Activated T-helper 1 cell treated with anti-CD3 and anti-CD28 coated beads, Interleukin-2, amount 50 U/mL, for 16 hours (primary cell): ENCODE data around the gene DCT.

Source experiments
- DNase-seq, 2 donors: peaks; one replicate each; pipeline ENCODE4 v3.0.0-alpha.2; 2020; ENCODE audit warnings: low read depth in 1 of 2, low spot score in 1 of 2

DCT gene

DNA sequence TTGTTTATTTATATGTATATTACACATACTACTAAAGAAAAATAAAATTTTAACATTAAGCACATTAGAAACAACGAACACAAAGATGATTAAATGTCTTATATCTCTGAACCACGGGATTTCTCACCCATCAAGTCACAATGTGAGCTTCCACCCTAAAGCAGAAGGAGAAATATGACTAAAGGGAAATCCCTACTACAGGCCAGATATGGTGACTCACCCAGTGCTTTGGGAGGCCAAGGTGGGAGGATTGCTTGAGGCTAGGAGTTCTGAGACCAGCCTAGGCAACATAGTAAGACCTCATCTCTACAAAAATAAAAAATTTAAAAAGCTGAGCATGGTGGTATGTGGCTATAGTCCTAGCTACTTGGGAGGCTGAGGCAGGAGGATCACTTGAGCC is 24.6 kb downstream of the DCT start:
- DNase-seq: no peak

DNA sequence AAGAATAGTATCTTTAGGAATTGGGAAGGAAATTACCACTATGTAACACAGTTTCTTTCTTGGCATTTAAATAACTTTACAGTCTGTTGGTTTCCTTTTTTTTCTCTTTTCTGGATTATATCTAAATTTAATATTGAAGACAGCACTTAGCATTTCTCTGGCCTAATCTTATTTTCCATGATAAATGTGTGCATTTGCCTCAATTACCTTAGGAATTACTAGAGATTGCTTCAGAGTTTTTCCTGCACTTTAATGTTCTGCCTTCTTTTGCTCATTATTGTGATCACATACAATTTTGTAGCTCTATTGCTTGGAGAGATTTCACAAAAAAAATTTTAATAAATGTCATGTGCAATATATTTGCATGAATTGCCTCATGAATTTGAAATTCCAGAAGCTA is 25.1 kb downstream of the DCT start:
- DNase-seq: no peak

DNA sequence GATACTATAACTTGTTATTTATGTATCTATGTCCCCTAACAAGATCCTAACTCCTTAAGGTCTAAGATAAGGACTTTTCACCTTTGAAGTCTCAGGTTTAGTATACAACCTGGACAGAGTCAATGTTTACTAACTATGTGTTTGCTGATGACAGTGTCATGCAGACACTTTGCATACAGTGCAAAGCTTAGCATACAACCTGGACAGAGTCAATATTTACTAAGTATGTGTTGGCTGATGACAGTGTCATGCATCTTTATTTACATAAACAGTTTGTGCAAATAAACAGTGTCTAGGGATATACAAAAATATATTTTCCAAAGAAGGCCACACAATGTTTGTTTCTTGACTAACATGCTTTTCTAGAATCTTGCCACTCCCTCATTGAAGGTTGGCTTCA is 34.7 kb downstream of the DCT start:
- no peak for DNase-seq

DNA sequence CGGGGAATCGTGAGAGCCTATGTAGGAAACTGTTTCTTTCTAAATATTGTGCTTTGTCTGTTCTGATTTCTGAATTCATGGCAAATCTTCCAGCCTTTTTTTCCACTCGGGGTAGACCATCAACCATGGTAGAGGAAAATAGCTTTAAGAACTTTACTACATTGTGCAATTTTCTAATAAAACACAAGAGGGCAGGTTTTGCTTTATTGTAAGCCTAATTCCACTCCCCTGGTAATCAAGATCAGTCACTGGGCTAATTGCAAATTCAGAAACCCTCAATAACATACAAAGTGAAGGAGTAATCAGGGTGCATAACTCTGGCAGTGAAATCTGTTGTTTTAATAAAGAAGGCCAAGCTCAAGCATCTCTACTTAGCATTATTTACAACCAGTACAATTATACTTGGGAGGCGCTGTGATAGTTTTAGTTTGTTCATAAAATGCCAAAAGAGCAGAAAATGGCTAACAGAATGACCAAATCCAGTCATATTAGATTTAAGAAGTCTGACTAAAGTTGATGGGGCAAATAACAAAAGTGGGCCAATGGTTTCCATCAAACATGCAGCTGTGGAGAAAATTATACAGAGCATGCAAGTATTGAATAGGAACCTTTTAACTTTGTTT is 43.8 kb downstream of the DCT start:
- DNase-seq: no peak

DNA sequence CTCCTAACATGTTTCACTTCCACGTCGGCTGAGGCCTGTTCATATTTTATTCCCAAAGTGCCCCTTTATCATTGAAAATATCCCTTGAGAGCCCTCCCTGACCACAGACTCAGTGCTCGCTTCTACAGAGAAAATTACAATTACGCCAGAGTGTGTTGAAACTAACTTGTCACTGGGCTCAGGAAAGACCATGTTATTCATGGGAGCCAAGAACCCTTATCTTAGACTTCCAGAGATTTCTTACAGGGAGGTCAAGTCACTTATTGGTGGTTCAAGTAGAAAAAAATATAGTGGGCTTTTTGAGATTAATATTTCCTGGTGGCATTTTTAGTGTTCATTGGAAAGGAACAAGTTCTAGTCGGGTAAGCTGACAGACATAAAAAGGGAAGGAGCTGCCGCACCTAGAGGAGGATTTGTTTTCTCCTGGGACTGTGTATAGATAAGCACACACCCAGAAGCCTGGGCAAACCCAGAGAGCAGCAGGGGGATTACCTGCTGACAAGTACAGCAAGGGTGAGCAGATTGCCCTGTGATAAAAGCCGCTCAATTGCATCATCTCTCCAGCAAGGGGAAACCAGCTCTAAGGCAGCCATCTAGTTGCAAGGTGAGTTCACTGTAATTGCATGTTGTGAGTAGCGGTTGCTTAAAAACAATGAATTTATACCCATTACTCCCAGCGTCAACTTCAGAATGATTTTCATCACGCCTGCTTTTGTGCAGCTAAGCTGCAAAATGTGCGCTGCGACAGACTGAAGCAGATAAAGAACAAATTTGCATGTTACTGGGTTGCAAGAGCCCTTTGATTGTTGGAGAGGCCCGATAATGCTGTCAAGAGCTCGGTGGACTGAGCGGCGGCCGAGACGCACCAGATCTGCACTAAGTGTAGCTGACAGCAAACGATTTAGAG is 46.2 kb downstream of the DCT start:
- no peak for DNase-seq

DNA sequence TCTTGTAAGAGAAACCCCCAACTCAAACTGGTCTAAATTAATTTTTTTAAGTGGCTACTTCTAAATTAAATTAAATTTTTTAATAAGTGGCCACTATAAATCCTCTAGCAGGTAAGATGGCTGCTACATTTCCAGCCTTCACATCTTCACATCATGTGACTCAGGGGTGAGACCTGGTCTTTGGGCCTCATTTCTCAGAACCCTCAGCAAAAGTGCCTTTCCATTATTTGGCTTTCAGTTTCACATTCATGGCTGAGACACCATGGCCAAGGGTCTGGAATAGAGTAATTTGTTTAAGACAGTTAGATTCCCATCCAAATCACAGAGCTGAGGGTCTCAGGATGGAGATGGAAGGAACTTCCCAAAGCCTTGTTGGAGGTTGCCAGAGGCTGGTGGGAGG is 47.5 kb downstream of the DCT start:
- DNase-seq: no peak

DNA sequence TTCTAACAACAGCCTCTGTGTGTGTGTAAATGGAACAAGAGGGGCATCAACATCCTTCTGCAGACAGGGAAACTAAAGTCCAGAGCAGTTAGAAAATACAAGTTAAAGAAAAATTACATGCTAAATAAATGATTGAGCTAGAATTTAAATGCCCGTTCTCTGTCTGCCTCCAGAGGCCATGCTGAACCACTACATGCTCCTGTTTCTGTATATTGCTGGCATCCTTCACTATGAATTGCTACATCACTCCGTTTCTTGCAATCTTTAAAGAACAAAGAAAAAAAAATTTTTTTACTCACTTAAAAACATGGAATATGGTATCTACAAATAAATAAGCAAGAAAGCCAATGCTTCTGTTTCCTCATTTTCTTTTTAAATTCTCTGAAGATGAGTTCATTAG is 47.9 kb downstream of the DCT start:
- DNase-seq: no peak

DNA sequence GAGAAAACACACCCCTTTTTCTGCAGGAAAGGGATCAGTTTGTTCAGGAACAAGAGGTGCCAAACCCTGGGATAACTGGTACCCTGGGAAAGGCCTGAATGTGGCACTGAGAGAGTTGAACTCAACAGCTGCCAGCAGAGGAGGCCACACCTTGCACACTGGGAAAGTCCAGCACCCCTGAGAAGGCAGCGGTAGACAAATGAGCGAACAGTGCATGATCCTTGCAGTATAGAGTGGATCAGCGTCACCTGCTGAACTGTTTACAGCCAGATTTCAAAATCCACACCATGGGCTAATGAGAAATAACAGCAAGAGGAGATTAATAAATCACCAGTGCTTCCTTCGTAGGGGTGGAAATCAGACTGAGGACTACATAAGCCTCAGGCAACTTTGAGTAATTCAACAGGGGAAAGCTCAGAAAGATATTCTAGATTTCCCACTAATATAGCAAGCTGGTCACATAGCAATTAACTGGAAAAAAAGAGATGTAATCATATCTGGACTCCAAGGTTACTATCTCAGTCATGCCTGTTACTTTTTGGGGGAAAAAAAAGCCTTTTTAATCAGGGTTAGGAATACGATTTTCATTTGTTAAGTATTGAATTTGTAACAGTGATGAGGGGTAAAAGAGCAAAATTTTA is 52.0 kb downstream of the DCT start:
- no peak for DNase-seq

DNA sequence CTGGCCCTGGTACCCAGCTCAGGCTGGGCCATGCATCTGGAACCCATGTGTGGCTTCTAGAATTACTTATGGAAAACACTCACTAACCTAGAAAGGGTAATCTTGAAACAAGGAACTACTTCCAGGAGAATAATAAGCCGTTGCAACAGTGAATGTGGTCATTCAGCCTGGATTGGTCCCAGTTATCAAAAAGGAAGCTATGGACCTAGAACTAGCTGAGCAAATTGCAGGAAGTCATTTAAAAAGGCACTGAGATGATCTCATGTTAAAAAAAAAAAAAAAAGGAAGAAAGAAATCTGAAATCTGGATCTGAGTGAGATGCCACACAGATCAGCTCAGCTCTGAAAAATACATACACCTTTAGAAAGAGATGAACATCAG is 59.6 kb downstream of the DCT start:
- no peak for DNase-seq

DNA sequence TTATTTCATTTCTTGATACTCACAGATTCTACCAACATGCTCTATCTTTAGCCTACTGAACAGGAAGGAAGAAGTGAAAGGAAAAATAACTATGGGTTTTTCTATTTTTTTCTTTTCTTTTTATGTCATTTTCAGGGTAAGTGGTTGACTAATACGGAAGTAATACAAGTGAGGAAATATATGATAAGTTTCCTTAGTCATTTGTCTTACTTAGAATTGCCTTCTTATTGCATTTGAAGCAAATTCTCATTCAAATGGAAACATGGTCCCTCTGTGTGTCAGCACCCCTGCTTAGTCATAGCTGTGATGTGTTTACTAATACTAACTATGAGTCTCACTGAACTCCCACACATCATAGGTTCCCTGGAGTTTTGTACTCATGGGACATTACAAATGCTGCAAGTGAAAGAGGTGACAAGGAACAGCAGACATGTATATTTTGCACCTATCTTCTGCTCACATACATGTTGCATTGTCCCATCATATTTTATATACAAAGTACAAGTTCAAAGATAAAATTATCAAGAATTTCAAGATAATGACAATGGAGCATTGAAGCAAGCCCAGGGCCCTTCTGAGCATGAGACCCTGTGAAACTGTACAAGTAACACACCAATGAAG is 60.1 kb downstream of the DCT start:
- peak in 1 of 2 donors; percentile 3 for DNase-seq

DNA sequence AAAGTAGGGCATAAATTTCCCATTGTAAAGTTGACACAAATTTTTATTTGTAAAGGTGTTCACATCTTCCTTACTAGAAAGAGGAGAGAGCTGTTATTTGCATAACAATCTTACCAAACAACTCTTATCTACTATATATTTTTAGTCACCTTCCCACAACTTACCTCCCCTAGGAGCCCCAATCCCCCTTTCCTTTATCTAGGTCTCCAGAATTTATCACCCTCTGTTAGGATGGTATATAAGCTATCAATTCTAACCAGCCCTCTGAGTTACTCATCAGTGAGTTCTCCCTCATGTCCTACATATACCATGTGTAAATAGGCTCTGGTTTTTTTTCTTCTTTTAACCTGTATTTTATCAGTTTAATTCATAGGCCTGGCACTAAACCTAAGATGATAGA is 62.2 kb downstream of the DCT start:
- DNase-seq: no peak

DNA sequence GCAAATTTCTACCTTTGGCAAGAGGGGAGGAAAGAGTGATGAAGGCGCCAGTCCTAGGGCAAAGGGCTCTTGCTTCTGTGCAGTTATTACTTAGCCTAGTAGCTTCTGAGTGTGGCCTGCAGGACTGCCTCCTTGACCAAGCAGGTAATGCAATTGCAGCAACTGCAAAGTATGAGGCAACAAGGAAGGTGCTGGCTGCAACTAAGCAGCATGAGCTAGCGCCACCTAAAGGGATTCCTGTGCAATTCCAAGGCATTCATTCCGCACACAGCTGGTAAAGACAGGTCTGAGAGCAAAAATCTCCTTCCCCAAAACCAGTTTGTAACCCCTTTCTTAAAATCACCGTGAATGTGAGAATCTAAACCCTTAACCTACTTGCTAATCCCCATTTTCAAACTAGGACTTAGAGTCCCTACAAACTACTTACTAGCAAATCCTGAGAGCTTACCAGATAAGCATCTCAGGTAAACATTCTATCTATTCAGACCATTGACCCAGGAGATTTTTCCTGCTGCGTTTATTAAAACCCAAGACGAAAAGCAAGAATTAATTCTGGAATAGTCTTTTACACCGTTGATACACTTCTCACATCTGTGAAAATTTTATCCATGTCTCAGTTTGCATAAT is 62.9 kb downstream of the DCT start:
- DNase-seq: no peak

DNA sequence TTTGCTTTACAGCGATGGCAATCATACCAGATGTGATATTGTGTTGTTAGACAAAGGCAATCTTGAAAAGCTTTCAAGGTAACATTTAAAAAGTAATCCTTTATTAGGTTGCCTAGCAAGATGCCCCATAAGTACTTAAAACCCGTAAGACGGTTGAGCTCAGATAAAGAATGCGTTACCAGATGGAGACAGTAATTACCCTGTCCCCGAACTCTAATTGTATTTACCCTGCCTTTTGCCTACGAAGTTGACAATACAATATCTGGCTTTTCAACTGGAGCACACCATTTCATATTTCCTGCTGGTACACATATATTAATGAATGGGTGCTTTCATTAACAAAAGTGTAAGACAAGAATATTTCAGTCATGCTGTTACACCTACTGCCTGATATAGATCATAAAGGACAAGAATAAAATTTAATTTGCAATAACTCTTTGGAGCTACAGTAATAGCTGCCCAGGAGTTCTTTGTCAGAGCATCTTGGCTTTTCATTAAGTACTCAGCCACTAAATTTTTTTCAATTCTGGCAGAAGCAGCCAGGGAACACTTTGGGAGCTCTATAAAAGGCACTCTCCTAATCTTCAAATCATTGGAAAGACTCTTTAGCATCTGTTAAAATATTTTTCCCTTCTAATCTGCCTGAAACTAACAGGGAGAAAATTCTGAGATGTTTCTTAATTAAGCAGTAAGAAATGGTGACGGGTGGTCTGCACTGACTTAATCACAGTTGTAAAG is 63.8 kb downstream of the DCT start:
- no peak for DNase-seq

DNA sequence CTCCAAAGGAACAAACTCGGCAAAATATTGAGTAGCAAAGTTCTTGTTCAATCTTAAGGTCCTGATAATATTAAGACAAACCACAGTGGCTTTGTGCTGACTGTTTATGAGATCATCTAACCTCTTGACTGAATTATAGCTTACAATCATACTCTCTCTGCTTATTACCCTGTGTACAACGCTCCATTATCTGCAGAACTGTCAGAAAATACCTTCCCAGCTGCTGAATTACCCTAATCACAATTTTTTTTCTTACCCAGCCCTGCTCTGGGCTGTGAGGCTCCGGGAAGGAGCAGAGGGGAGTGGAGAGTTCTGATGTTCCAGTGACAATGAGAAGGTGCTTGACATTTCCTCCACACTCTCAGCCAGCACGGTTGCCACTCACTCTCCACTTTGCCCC is 64.8 kb downstream of the DCT start:
- DNase-seq: no peak

DNA sequence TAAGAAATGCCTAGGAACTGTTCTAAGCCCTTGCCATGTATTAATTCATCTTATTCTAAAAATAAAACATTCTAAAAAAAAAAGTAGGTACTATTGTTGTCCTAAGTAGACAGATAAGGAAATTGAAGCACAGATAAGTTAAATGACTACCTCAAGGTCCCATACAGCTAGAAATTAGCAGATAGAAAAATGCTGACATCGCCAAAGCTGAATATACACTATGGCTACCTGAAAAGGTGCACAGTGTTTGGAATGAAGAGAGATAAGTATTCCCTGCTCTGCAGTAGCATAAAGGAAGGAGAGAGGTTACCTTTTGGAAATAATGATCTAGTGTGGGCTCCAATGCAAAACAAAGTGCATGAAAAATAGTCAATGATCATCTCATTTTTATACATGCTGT is 65.3 kb downstream of the DCT start:
- no peak for DNase-seq

DNA sequence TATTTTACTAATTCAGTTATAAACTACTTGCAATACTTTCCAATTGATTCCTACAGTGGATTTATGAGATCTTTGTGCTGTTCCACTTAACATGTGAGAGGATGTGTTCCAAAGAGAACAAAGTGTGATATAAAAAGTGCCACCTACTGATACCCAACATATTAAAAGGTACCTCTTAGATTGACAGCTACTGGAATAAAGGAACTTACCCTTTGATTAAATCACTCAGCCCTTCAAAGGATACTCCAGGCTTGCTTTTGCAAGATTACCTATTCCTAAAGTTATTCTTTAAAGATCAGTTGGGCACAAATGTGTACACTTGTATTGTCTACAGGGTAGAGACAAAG is 65.9 kb downstream of the DCT start:
- DNase-seq: no peak

DNA sequence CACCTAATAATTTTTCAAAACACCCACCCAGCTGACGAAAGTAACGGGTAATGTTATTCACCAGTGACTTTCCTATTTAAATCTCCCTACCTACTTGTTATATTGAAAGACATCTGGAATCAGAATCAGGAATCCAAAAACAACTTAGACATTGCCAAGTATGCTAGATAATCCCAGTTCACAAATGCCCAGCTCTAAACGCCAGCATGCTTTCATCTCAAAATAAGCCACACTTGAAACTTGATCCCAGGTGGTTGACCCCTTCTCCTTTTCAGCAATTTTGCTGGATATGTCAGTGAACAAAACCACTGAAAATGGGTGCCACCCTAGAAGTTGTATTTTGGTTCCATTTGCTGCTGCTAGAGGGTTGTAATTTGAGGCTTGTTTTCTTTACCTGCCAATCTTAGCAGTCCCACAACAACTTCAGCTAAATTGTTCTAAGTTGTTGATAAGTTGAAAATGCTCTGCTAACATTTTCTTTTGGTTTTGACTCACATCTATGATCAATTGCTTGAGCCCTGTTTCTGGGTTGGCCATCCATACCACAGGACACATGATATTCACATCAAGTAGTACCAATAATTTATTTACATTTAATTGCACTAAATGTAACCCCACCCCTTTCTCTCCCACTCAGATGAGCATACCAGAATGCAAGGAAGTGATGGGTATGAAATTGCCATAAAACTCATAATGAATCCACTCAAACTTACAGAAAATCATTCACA is 66.4 kb downstream of the DCT start:
- DNase-seq: no peak

DNA sequence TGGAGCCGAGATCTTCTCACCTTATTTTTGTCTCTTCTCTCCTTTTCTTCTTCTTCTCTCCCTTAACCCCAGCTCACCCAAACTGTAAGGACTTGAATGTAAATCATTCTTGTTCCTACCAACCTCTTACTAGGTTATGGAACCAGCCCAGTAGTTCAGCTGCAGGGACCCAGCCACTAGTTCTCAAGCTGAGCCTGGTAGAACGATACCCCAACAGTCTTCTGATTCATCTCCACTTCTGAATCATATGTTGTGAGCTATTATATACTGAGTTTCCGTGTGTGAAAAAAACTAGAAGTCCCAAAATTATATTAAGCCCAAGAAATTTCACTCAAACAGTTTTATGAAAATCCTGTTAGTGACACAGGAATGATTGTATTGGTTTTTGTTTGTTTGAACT is 67.7 kb downstream of the DCT start:
- DNase-seq: no peak

DNA sequence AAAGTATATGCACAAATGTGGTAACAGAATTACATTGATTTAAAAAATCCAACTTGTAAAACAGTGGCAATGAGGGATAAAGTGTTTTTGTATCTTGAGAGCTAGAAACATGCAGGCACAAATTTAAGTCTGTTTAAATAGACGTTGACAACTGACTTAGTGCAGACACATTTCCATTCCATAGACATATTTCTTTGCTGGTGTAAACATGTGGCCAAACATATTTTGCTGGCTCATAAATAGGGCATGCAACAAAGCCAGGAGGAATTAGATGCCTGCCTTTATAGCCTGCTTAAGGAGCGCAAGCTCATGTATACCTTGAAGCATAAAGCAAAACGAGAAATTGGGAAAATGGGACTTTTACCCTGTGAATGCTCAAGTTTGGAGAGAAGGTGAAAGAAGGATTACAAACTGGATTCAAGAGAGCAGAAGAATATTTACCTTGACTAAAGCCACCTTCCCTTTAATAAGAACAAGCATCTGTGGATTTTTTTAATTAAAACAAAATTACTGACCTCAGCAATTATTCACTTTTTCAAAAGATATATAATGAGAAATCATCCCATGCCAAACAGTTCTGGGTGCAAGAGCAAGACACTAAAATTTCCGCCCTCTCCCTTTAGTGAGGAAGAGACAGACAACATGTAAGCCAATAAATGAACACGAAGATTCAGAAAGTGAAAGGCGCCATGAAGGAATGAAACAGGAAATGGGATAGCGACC is 71.0 kb downstream of the DCT start:
- DNase-seq: no peak

DNA sequence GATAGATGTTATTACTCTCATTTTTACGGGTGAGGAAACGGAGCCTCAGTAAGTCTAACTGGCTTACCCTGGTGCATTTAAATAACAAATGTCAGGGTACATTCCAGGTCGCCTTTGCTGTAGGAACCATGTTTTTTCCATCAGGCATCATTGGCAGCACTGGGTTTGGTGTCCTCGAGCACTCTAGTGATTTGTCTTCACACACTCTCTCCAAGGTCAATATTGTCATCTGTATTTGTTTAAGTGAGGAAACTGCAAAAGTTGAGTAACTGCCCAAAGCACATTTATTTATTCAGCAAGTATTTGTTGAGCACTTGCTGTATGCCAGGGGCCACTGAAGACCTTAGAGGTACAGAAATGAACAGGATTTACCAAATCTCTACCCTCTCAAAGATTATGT is 78.6 kb downstream of the DCT start:
- DNase-seq: no peak
